Glutamatergic neuron (in vitro differentiated cells): ENCODE data around the gene THAP2. TPM values are rescaled to one million over a fixed set of nuclear protein-coding genes. Genes with fewer than 3 reads are reported as not detected.
A peak's percentile ranks its signal among the peaks of the same experiment; 100 is the strongest.
"Not testable (repeated sequence)": the region's sequence is repeated elsewhere in the genome, so short reads cannot be mapped to it uniquely, and the experiment has no call there.

ENCODE experiments used
- DNase-seq: peaks from one replicate; pipeline ENCODE4 v3.0.0; 2022
- H3K27ac Mint-ChIP-seq: one replicate; pipeline ENCODE4 v1.8.0; 2020; ENCODE audit warnings: mild to moderate bottlenecking, mixed read lengths, inconsistent platforms; ENCODE audit not compliant: unreplicated experiment
- H3K27me3 Mint-ChIP-seq: one replicate; pipeline ENCODE4 v1.8.0; 2020; ENCODE audit warnings: mild to moderate bottlenecking, moderate library complexity, mixed read lengths, inconsistent platforms; ENCODE audit not compliant: unreplicated experiment
- H3K36me3 Mint-ChIP-seq: one replicate; pipeline ENCODE4 v1.8.0; 2020; ENCODE audit warnings: mild to moderate bottlenecking, mixed read lengths, inconsistent platforms; ENCODE audit not compliant: unreplicated experiment
- H3K4me1 Mint-ChIP-seq: one replicate; pipeline ENCODE4 v1.8.0; 2020; ENCODE audit warnings: mild to moderate bottlenecking, low read depth, mixed read lengths, inconsistent platforms; ENCODE audit not compliant: unreplicated experiment
- H3K4me3 Mint-ChIP-seq: one replicate; pipeline ENCODE4 v1.8.0; 2020; ENCODE audit warnings: mild to moderate bottlenecking, mixed read lengths, inconsistent platforms; ENCODE audit not compliant: unreplicated experiment
- H3K9me3 Mint-ChIP-seq: one replicate; pipeline ENCODE4 v1.8.0; 2020; ENCODE audit warnings: mild to moderate bottlenecking, moderate library complexity, mixed read lengths, inconsistent platforms; ENCODE audit not compliant: unreplicated experiment
- CTCF ChIP-seq: fragments of 200-600 bp; sonication (generic); IDR thresholded peaks from one replicate; pipeline ENCODE4 v1.5.0; 2021; ENCODE audit not compliant: partially characterized antibody, unreplicated experiment
- total RNA-seq: library from RNA; stranded (reverse); fragmentation: NEBNext Ultra II Directional; extraction: Animal tissue kit (Norgen Biotek cat#: 25700); gene quantifications from one replicate; pipeline ENCODE4 v1.2.1, GENCODE V29; 2021; ENCODE audit not compliant: unreplicated experiment

The THAP2 gene
- total RNA-seq, 1 donor from 2014 or later: 7.9 TPM

GRCh38 chr12:71683633-71684032, 19.5 kb downstream of the THAP2 start:
- Mint-ChIP-seq H3K4me1 (peaks cover 6% of the 10 kb centered on the region), H3K4me3 (no peak overlapping the region), H3K27ac (no peak overlapping the region), H3K27me3 (no peaks in the 10 kb centered on the region), H3K36me3 (no peaks in the 10 kb centered on the region), H3K9me3 (no peaks in the 10 kb centered on the region)
- DNase-seq: no peak
- no peak for TF ChIP-seq CTCF

GRCh38 chr12:71684081-71684480, 20.0 kb downstream of the THAP2 start:
- TF ChIP-seq CTCF: no peak
- no peaks in the 10 kb centered on the region for H3K9me3 Mint-ChIP-seq
- H3K27ac Mint-ChIP-seq: no peak overlapping the region
- DNase-seq: no peak
- H3K4me1 Mint-ChIP-seq: peaks cover 6% of the 10 kb centered on the region
- H3K27me3 Mint-ChIP-seq: no peaks in the 10 kb centered on the region
- H3K36me3 Mint-ChIP-seq: no peaks in the 10 kb centered on the region
- no peak overlapping the region for H3K4me3 Mint-ChIP-seq

- H3K4me1 Mint-ChIP-seq: peaks cover 6% of the 10 kb centered on the region
- H3K4me3 Mint-ChIP-seq: peak overlapping the region; percentile 86
- no peak for DNase-seq
- H3K9me3 Mint-ChIP-seq: no peaks in the 10 kb centered on the region
- H3K36me3 Mint-ChIP-seq: no peaks in the 10 kb centered on the region
- no peaks in the 10 kb centered on the region for H3K27me3 Mint-ChIP-seq
- no peak for TF ChIP-seq CTCF
- H3K27ac Mint-ChIP-seq: peak overlapping the region; percentile 59
These were observed 21.3 kb downstream of the THAP2 start for GRCh38 chr12:71685312-71685906.

GRCh38 chr12:71685914-71686657, 22.0 kb downstream of the THAP2 start, which contains the start of gene TMEM19:
Gene TMEM19 (plus strand): TSS chr12:71686082. CDS start chr12:71686681, 599 bp downstream.
- TF ChIP-seq CTCF: no peak
- Mint-ChIP-seq H3K27ac (peak within 1 kb of the TSS; percentile 91), H3K36me3 (no peaks in the 10 kb centered on the region), H3K4me3 (peak within 1 kb of the TSS; percentile 95), H3K9me3 (no peaks in the 10 kb centered on the region), H3K27me3 (no peaks in the 10 kb centered on the region), H3K4me1 (peaks cover 6% of the 10 kb centered on the region)
- DNase-seq: peak; percentile 92

- H3K27ac Mint-ChIP-seq: peak overlapping the region; percentile 91
- H3K4me3 Mint-ChIP-seq: peak overlapping the region; percentile 95
- H3K36me3 Mint-ChIP-seq: no peaks in the 10 kb centered on the region
- TF ChIP-seq CTCF: no peak
- no peaks in the 10 kb centered on the region for H3K27me3 Mint-ChIP-seq
- no peak for DNase-seq
- no peaks in the 10 kb centered on the region for H3K9me3 Mint-ChIP-seq
- H3K4me1 Mint-ChIP-seq: peaks cover 6% of the 10 kb centered on the region
These were observed 22.5 kb downstream of the THAP2 start for GRCh38 chr12:71686658-71687025.

GRCh38 chr12:71687172-71687571, 23.1 kb downstream of the THAP2 start:
- not testable (repeated sequence) for H3K4me1 Mint-ChIP-seq, H3K9me3 Mint-ChIP-seq, H3K36me3 Mint-ChIP-seq, H3K27ac Mint-ChIP-seq, H3K27me3 Mint-ChIP-seq, DNase-seq
- peak overlapping the region; percentile 63 for H3K4me3 Mint-ChIP-seq
